Endothelial cell of umbilical vein (primary cell): ENCODE measurements around the gene CSRP1. TPM values are rescaled to one million over a fixed set of nuclear protein-coding genes. Genes with fewer than 3 reads are reported as not detected.

Experiments
- Bru-seq: library from RNA; stranded (reverse); fragments of 400-500 nt; gene quantifications from one replicate; lab custom pipeline; 2021; lab: Mats Ljungman, UMichigan
- BruChase-seq, 2 experiments: library from RNA; stranded (reverse); fragments of 400-500 nt; gene quantifications; one replicate each; lab custom pipeline; 2021; lab: Mats Ljungman, UMichigan
- BruUV-seq: library from RNA; stranded (reverse); fragments of 400-500 nt; replicated peaks from 2 replicates; lab custom pipeline; 2021; lab: Mats Ljungman, UMichigan
- CTCF ChIA-PET: fragments of 300-600, 350-600 bp; sonication (Branson Sonifier 250); formaldehyde crosslinking; loops from one replicate; lab custom pipeline; 2021; ENCODE audit warnings: antibody characterized with exemption, inconsistent platforms; lab: Charles Lee
- POLR2A ChIA-PET: fragments of 300-600, 350-600 bp; sonication (Branson Sonifier 250); formaldehyde crosslinking; loops from one replicate; lab custom pipeline; 2021; ENCODE audit warnings: antibody characterized with exemption, inconsistent platforms; lab: Charles Lee
- DNase-seq: peaks from one replicate; pipeline ENCODE4 v3.0.0-alpha.2; 2011; ENCODE audit warnings: low read depth, low spot score
- FAIRE-seq: peaks from 2 replicates; lab custom pipeline; 2011; peaks lifted over from hg19 to GRCh38; lab: Jason Lieb, UNC
- H2AFZ ChIP-seq: 2 replicates; pipeline ENCODE4 v1.6.0; 2012; ENCODE audit warnings: low read depth, low read length, control low read depth, inconsistent platforms
- H3K27ac ChIP-seq: 2 replicates; pipeline ENCODE4 v1.5.1; 2011; ENCODE audit warnings: low read depth, mild to moderate bottlenecking, control low read depth, low read length, moderate library complexity; ENCODE audit not compliant: insufficient read depth
- H3K27me3 ChIP-seq, 2 experiments: 2 replicates each; pipeline versions ENCODE4 v1.6.0 to v1.6.1; 2011; ENCODE audit warnings: low read length in 2 of 2, mixed read lengths in 1 of 2; ENCODE audit not compliant: control insufficient read depth in 2 of 2, insufficient read depth in 2 of 2
- H3K36me3 ChIP-seq, 2 experiments: 2 replicates in 1 of 2; 3 replicates in 1 of 2; pipeline ENCODE4 v1.5.1; 2011; ENCODE audit warnings: low read length in 2 of 2, mild to moderate bottlenecking in 1 of 2, moderate library complexity in 1 of 2; ENCODE audit not compliant: control insufficient read depth in 2 of 2, insufficient read depth in 2 of 2; ENCODE audit errors: extremely low read depth in 1 of 2
- H3K4me1 ChIP-seq: 3 replicates; pipeline ENCODE4 v1.5.1; 2011; ENCODE audit warnings: mild to moderate bottlenecking, low read length; ENCODE audit not compliant: control insufficient read depth, insufficient read depth; ENCODE audit errors: extremely low read depth
- H3K4me2 ChIP-seq: 2 replicates; pipeline ENCODE4 v1.6.1; 2011; ENCODE audit warnings: low read length, control low read depth, mixed read lengths; ENCODE audit not compliant: insufficient read depth
- H3K4me3 ChIP-seq, 3 experiments: fragments of 200-600 bp in 1 of 3; sonication (generic), shearing (Covaris generic) in 1 of 3; replicated peaks in 1 of 3; 2 replicates each; pipeline ENCODE4 v1.5.1; 2011 to 2016; ENCODE audit warnings: control low read depth in 3 of 3, low read length in 3 of 3, mild to moderate bottlenecking in 2 of 3, inconsistent platforms in 1 of 3, low read depth in 1 of 3, moderate library complexity in 1 of 3; ENCODE audit not compliant: insufficient read depth in 1 of 3
- H3K79me2 ChIP-seq: 2 replicates; pipeline ENCODE4 v1.6.0; 2012; ENCODE audit warnings: low read length, inconsistent platforms; ENCODE audit not compliant: control insufficient read depth, insufficient read depth
- H3K9ac ChIP-seq: replicated peaks from 2 replicates; pipeline ENCODE3; 2011; ENCODE audit warnings: low read length, control low read depth; ENCODE audit not compliant: insufficient read depth; ENCODE audit errors: extremely low read depth
- H3K9me1 ChIP-seq: replicated peaks from 3 replicates; pipeline ENCODE4 v1.6.0; 2011; ENCODE audit warnings: mild to moderate bottlenecking, low read length; ENCODE audit not compliant: control insufficient read depth, insufficient read depth; ENCODE audit errors: extremely low read depth
- H3K9me3 ChIP-seq: replicated peaks from 2 replicates; pipeline ENCODE4 v1.5.1; 2012; ENCODE audit warnings: low read length, inconsistent platforms; ENCODE audit not compliant: control insufficient read depth, insufficient read depth
- H4K20me1 ChIP-seq: replicated peaks from 2 replicates; pipeline ENCODE3; 2011; ENCODE audit warnings: mild to moderate bottlenecking, low read length; ENCODE audit not compliant: control insufficient read depth, insufficient read depth; ENCODE audit errors: extremely low read depth
- FOS ChIP-seq: IDR thresholded peaks from 2 replicates; pipeline ENCODE4 v1.6.1; 2011; ENCODE audit warnings: mild to moderate bottlenecking, low read length, moderate library complexity, borderline replicate concordance; ENCODE audit not compliant: insufficient read depth
- POLR2A ChIP-seq: IDR thresholded peaks from 2 replicates; pipeline ENCODE4 v1.6.1; 2012; ENCODE audit warnings: low read depth, mild to moderate bottlenecking, control low read depth, low read length
- POLR2AphosphoS5 ChIP-seq: IDR thresholded peaks from 2 replicates; pipeline ENCODE4 v1.6.1; 2012; ENCODE audit warnings: low read depth, mild to moderate bottlenecking, control low read depth, low read length, moderate library complexity; ENCODE audit not compliant: insufficient read depth
- dilution Hi-C: fragments of 300-500 bp; cut with MboI; formaldehyde crosslinking; loops from one replicate; pipeline ENCODE4 v1.15.0; 2019; ENCODE audit warnings: low sequenced_read_pairs; ENCODE audit not compliant: extremely low pct_ligation_motif_present
- intact Hi-C: fragments of 100-400 bp; cut with micrococcal nuclease; formaldehyde crosslinking; loops from one replicate; pipeline ENCODE4 v1.10.0; 2022
- long read RNA-seq: library from polyadenylated mRNA; stranded (forward); transcript quantifications from one replicate; pipeline ENCODE4 v2.0.0, GENCODE V29; 2021
- polyA minus RNA-seq, 3 experiments: library from RNA; depleted of rRNA, polyadenylated mRNA; stranded (reverse); fragments of >200 nt; gene quantifications; 1 replicate in 1 of 3; 2 replicates in 2 of 3; pipeline ENCODE4 v1.2.3, GENCODE V29; 2011
- polyA plus RNA-seq, 4 experiments: library from polyadenylated mRNA; depleted of rRNA in 3 of 4; stranded (reverse) in 3 of 4; unstranded in 1 of 4; fragments of >200 nt; gene quantifications; 2 replicates each; pipeline versions ENCODE4 v1.2.1 to v1.2.3, GENCODE V29; 2011 to 2012; ENCODE audit warnings: missing spikeins in 1 of 4
- total RNA-seq: library from RNA; stranded (reverse); gene quantifications from 2 replicates; pipeline ENCODE4 v1.2.3, GENCODE V29; 2021

Gene CSRP1
- 332 and 393 TPM in 2 replicates for total RNA-seq
- 510 and 560 TPM in 2 replicates for polyA plus RNA-seq
- polyA plus RNA-seq (2011; cell fraction: cytosol; rRNA removed) = 538 and 578 TPM in 2 replicates
- 426 and 474 TPM in 2 replicates for polyA plus RNA-seq (2011; cell fraction: nucleus; rRNA removed)
- 291 and 393 TPM in 2 replicates for polyA plus RNA-seq (2012)
- polyA minus RNA-seq = 360 and 393 TPM in 2 replicates
- 93.8 TPM for polyA minus RNA-seq (2011; cell fraction: cytosol; rRNA and poly(A)+ RNA removed)
- polyA minus RNA-seq (2011; cell fraction: nucleus; rRNA and poly(A)+ RNA removed) = 111 and 143 TPM in 2 replicates
- Bru-seq, nascent RNA = percentile 92 among the genes with signal in this experiment
- percentile 91 among the genes with signal in this experiment for BruChase-seq, experiment 1, labeled RNA remaining after a 6-hour chase
- BruChase-seq, experiment 2, labeled RNA remaining after a 2-hour chase = percentile 83 among the genes with signal in this experiment
- long read RNA-seq, full-length matches to known transcripts = 566 of 631 reads
- long read RNA-seq, partial matches to known transcripts = 3 of 631 reads
- long read RNA-seq, other reads (novel, unspliced or antisense) = 62 of 631 reads

DNA sequence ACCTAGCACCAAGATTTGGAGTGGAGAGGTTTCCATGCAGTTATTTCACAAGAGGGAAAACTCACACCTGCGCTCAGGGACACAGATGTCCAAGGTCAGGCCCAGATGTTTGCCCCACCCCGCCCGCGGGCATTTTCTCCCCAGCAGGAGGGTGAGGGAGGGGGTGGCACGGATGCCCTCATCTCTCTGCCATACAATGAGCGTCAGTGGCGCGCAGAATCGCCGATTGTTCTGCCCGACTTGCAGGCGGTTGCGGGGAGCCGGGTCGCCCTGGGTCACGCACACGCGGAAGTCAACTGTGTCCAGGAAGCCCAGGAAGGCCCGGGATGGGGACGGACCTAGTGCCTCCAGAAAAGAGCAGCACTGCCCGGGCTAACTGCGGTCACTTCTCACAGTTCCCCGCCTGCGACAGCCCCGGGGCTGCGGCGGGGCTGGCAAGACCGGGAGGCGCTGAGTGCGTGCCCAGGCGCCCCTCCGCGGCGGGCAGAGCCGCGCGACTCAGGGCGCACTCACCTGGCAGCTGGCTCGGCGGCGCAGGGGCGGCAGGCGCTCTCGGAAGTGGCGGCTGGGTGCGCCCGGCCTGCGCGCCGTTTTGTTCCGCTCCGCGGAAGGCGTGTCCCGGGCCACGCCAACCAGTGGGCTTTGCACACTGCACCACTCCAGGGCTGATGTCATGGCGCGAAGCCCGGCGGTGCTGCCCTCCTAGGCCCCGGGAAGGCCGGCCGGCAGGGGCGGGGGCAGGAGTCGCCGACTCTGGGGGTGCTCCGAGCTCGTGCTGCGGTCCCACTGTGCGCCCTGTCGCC, at the start of gene CSRP1:
Gene CSRP1 (minus strand): TSS at position 567 of the 803 bp plus-strand sequence. CDS start 10,820 bp downstream, outside the sequence.
- peak within 1 kb of the TSS; percentile 81 for H3K4me2 ChIP-seq
- H2AFZ ChIP-seq = peak within 1 kb of the TSS; percentile 53
- peak; percentile 74 for DNase-seq
- peak within 1 kb of the TSS; percentile 89 for H3K27ac ChIP-seq
- TF ChIP-seq POLR2A (peak; percentile 96), FOS (no peak), POLR2AphosphoS5 (peak; percentile 99)
- H3K9me1 ChIP-seq = no peaks in the 10 kb centered on the region
- ChIA-PET POLR2A (interaction anchor here (0.6 to 7.8 kb wide), 5 partner anchors 10 to 440 kb away, joined by 3 to 124 read pairs (median 9); partner anchors contain the start of gene LMOD1), CTCF (interaction anchor here (1.2 to 26.3 kb wide), 2 partner anchors 16 to 71 kb away, joined by 3 to 1317 read pairs; no protein-coding TSS in a partner anchor)
- peak within 1 kb of the TSS; percentile 88 for H3K9ac ChIP-seq
- no peaks in the 10 kb centered on the region for H4K20me1 ChIP-seq
- dilution Hi-C loops = no loop called here
- no peaks in the 10 kb centered on the region for H3K36me3 ChIP-seq
- peak within 1 kb of the TSS; percentile 47 to 84 (median 72) for H3K4me3 ChIP-seq
- FAIRE-seq = peak; percentile 84
- peaks cover 49% of the 10 kb centered on the region for H3K4me1 ChIP-seq
- H3K27me3 ChIP-seq = no peaks in the 10 kb centered on the region
- no peaks in the 10 kb centered on the region for H3K9me3 ChIP-seq
- intact Hi-C loops = loop anchor here (1.0 kb wide), 1 partner anchor 24 kb away; no protein-coding TSS in a partner anchor
- H3K79me2 ChIP-seq = peaks cover 49% of the 10 kb centered on the region
- BruUV-seq = TSS peak; percentile 34
